ENCODE results near the gene METAP2. TPM values are rescaled to one million over a fixed set of nuclear protein-coding genes. Genes with fewer than 3 reads are reported as not detected.
"Not testable (repeated sequence)": the region's sequence is repeated elsewhere in the genome, so short reads cannot be mapped to it uniquely, and the experiment has no call there.

METAP2 gene
- total and polyA plus RNA-seq, 2 experiments from 2014 or later, result 111 to 159 TPM

DNA sequence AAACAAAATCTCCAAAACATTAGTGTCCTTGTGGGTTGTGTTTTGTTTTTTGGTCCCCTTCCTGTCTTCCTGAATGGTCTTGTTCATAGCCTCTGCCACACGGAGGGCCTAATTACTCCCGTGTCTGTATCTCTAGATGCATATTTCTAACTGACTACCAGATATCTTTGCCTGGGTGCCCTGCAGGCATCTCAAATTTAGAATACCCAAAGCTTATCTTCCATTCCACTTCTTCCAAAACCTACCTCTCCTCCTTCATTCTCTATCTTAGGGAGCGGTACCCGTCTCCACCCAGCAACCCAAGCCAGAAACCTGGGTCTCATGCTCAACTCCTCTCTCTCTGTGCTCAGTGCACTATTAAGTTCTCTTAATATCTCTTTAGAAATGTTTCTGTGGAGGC, 10.9 kb upstream of the METAP2 start:
- Histone ChIP-seq H3F3A (replicated peaks; ENCODE audit: low read depth) (no peaks in the 10 kb centered on the region), H3K79me2 (replicated peaks; ENCODE audit: insufficient read depth) (no peaks in the 10 kb centered on the region), H2AFZ (no peak overlapping the region; the same call in 1 of the 2 replicates), H3K4me1 (ENCODE audit: insufficient read depth) (no peaks in the 10 kb centered on the region), H4K20me1 (replicated peaks; ENCODE audit: insufficient read depth) (no peaks in the 10 kb centered on the region), H3K4me2 (no peak overlapping the region), H3K4me3 (no peak overlapping the region), H3K27me3 (ENCODE audit: insufficient read depth) (no peaks in the 10 kb centered on the region), H3K9me2 (ENCODE audit: insufficient read depth) (0 out of 2 replicates have a peak, but pooled peaks cover 7% of the 10 kb centered on the region), H3K27ac (ENCODE audit: low read depth) (no peak overlapping the region), H3K36me3 (ENCODE audit: insufficient read depth) (no peaks in the 10 kb centered on the region; the same call in 1 of the 2 replicates)
- TF ChIP-seq, protein P1, sequence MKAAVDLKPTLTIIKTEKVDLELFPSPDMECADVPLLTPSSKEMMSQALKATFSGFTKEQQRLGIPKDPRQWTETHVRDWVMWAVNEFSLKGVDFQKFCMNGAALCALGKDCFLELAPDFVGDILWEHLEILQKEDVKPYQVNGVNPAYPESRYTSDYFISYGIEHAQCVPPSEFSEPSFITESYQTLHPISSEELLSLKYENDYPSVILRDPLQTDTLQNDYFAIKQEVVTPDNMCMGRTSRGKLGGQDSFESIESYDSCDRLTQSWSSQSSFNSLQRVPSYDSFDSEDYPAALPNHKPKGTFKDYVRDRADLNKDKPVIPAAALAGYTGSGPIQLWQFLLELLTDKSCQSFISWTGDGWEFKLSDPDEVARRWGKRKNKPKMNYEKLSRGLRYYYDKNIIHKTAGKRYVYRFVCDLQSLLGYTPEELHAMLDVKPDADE (IDR thresholded peaks at IDR 0.05), result no peak
- TF ChIP-seq NANOG (IDR thresholded peaks at IDR 0.05; ENCODE audit: borderline replicate concordance), result no peak
- no peak for TF ChIP-seq POLR2AphosphoS5 (IDR thresholded peaks at IDR 0.05; ENCODE audit: low read depth)
- no peak for TF ChIP-seq ZNF331 (CRISPR knock-in tag; IDR thresholded peaks at IDR 0.05; ENCODE audit: low read depth)
- TF ChIP-seq JUNB (IDR thresholded peaks at IDR 0.05; ENCODE audit: unreplicated experiment), result no peak
- TF ChIP-seq, protein P2, sequence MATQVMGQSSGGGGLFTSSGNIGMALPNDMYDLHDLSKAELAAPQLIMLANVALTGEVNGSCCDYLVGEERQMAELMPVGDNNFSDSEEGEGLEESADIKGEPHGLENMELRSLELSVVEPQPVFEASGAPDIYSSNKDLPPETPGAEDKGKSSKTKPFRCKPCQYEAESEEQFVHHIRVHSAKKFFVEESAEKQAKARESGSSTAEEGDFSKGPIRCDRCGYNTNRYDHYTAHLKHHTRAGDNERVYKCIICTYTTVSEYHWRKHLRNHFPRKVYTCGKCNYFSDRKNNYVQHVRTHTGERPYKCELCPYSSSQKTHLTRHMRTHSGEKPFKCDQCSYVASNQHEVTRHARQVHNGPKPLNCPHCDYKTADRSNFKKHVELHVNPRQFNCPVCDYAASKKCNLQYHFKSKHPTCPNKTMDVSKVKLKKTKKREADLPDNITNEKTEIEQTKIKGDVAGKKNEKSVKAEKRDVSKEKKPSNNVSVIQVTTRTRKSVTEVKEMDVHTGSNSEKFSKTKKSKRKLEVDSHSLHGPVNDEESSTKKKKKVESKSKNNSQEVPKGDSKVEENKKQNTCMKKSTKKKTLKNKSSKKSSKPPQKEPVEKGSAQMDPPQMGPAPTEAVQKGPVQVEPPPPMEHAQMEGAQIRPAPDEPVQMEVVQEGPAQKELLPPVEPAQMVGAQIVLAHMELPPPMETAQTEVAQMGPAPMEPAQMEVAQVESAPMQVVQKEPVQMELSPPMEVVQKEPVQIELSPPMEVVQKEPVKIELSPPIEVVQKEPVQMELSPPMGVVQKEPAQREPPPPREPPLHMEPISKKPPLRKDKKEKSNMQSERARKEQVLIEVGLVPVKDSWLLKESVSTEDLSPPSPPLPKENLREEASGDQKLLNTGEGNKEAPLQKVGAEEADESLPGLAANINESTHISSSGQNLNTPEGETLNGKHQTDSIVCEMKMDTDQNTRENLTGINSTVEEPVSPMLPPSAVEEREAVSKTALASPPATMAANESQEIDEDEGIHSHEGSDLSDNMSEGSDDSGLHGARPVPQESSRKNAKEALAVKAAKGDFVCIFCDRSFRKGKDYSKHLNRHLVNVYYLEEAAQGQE (IDR thresholded peaks at IDR 0.05; ENCODE audit: unreplicated experiment), result no peak
- no peak for ATAC-seq
- no peak for DNase-seq (ENCODE audit: low spot score)
- Mint-ChIP-seq H3K27ac (no peak overlapping the region), H3K4me3 (no peak overlapping the region), H3K4me1 (no peaks in the 10 kb centered on the region), H3K9me3 (peaks cover 13% of the 10 kb centered on the region), H3K36me3 (ENCODE audit: low read depth) (peaks cover 6% of the 10 kb centered on the region; the same call in 2 of the 3 replicates), H3K27me3 (ENCODE audit: insufficient read depth, low read depth, poor library complexity) (peaks cover 5% of the 10 kb centered on the region)

- not testable (repeated sequence) for H3K4me3 ChIP-seq; H3K4me2 ChIP-seq; H3K36me3 Mint-ChIP-seq (ENCODE audit: low read depth); DNase-seq (ENCODE audit: low spot score); H3K4me3 Mint-ChIP-seq; H2AFZ ChIP-seq; H3K27me3 Mint-ChIP-seq (ENCODE audit: insufficient read depth, low read depth, poor library complexity); H3K27me3 ChIP-seq (ENCODE audit: insufficient read depth); H3K36me3 ChIP-seq (ENCODE audit: insufficient read depth); H3K79me2 ChIP-seq (replicated peaks; ENCODE audit: insufficient read depth); H3K27ac Mint-ChIP-seq; H3K9me3 Mint-ChIP-seq; H3K9me2 ChIP-seq (ENCODE audit: insufficient read depth); H3K4me1 Mint-ChIP-seq; H4K20me1 ChIP-seq (replicated peaks; ENCODE audit: insufficient read depth); H3K4me1 ChIP-seq (ENCODE audit: insufficient read depth); H3F3A ChIP-seq (replicated peaks; ENCODE audit: low read depth); H3K27ac ChIP-seq (ENCODE audit: low read depth); ATAC-seq
Observed at GRCh38 chr12:95463776-95464175, 10.2 kb upstream of the METAP2 start.

- no peak overlapping the region for H3K4me3 Mint-ChIP-seq
- Histone ChIP-seq H3K4me3 (no peak overlapping the region), H3K79me2 (replicated peaks; ENCODE audit: insufficient read depth) (no peaks in the 10 kb centered on the region), H3K9me2 (ENCODE audit: insufficient read depth) (no peaks in the 10 kb centered on the region), H3K4me1 (ENCODE audit: insufficient read depth) (no peaks in the 10 kb centered on the region), H3K27ac (ENCODE audit: low read depth) (no peak overlapping the region), H4K20me1 (replicated peaks; ENCODE audit: insufficient read depth) (no peaks in the 10 kb centered on the region), H3K36me3 (ENCODE audit: insufficient read depth) (no peaks in the 10 kb centered on the region), H3K4me2 (no peak overlapping the region), H3F3A (replicated peaks; ENCODE audit: low read depth) (no peaks in the 10 kb centered on the region), H3K27me3 (ENCODE audit: insufficient read depth) (no peaks in the 10 kb centered on the region), H2AFZ (no peak overlapping the region)
- no peak for ATAC-seq
- H3K9me3 Mint-ChIP-seq, result no peaks in the 10 kb centered on the region
- no peaks in the 10 kb centered on the region for H3K4me1 Mint-ChIP-seq
- H3K27ac Mint-ChIP-seq, result no peak overlapping the region
- no peaks in the 10 kb centered on the region for H3K36me3 Mint-ChIP-seq (ENCODE audit: low read depth)
- no peak for DNase-seq (ENCODE audit: low spot score)
- no peaks in the 10 kb centered on the region for H3K27me3 Mint-ChIP-seq (ENCODE audit: insufficient read depth, low read depth, poor library complexity)
- TF ChIP-seq POLR2AphosphoS5 (IDR thresholded peaks at IDR 0.05; ENCODE audit: low read depth) (no peak), STAT1 (IDR thresholded peaks at IDR 0.05; ENCODE audit: unreplicated experiment) (no peak), EZH2 (IDR thresholded peaks at IDR 0.05; ENCODE audit: low read depth, unreplicated experiment) (no peak), CREB1 (CRISPR knock-in tag; IDR thresholded peaks at IDR 0.05; ENCODE audit: low read depth) (no peak), ZNF331 (CRISPR knock-in tag; IDR thresholded peaks at IDR 0.05; ENCODE audit: low read depth) (no peak)
- TF ChIP-seq, protein P3, sequence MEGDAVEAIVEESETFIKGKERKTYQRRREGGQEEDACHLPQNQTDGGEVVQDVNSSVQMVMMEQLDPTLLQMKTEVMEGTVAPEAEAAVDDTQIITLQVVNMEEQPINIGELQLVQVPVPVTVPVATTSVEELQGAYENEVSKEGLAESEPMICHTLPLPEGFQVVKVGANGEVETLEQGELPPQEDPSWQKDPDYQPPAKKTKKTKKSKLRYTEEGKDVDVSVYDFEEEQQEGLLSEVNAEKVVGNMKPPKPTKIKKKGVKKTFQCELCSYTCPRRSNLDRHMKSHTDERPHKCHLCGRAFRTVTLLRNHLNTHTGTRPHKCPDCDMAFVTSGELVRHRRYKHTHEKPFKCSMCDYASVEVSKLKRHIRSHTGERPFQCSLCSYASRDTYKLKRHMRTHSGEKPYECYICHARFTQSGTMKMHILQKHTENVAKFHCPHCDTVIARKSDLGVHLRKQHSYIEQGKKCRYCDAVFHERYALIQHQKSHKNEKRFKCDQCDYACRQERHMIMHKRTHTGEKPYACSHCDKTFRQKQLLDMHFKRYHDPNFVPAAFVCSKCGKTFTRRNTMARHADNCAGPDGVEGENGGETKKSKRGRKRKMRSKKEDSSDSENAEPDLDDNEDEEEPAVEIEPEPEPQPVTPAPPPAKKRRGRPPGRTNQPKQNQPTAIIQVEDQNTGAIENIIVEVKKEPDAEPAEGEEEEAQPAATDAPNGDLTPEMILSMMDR (conservative IDR thresholded peaks at IDR 0.05; ENCODE audit: low read depth in 2 of 2), result no peak
Observed at GRCh38 chr12:95465275-95465674, 8.7 kb upstream of the METAP2 start.

Data from GM23338 (cell line).